ENCODE results near the gene CHML.

Gene CHML

DNA sequence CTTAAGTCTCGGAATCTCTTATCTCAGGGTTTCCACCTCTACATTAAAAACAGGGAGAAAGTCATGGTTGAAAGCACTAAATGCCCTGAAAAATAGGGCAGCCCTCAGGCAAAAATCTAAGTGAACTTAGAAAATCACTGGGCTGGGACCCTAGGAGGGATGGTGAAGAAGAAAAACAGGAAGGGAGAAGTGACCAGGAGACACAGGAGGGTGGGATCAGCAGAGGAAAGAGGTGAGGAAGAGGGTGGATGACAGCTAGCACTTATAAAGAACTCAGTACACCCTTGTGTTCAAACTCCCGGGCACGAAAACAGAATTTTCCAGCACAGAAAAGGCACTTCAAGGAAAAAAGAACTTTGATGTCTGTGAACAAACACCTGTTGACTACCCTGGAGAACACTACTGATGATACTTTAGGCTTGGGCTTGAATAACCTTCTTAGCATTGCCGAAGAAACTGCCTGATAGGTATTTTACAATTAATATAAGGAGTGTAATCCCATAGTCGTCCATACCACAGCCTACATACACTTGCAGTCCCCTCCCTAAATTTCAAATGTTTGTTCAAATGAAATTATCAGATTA lies 2.0 kb downstream of the CHML start:
- TF ChIP-seq GATA2 (IDR thresholded peaks at IDR 0.05; ENCODE audit: low read depth, low read length): no peak
- TF ChIP-seq GATA3 (IDR thresholded peaks at IDR 0.05; ENCODE audit: low read depth, low read length): no peak

DNA sequence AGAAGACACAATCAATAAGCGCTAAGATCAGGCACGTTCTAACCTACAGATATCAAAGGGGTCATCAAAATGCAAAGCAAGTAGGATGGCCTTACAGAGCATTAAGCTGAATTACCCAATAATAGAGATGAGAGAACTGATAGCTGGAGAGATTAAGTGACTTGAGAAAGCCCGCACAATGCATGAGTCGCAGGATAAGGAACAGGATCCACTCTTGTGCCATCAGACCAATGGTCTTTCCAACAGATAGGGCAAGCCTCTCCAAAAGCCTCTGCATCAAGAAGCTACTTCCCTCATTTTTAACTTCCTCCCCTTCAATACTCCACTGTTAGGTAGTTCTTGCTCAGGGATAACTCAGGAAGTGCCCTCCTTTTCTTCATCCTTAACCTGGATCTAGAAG lies 2.6 kb downstream of the CHML start:
- TF ChIP-seq GATA2 (IDR thresholded peaks at IDR 0.05; ENCODE audit: low read depth, low read length) (no peak), GATA3 (IDR thresholded peaks at IDR 0.05; ENCODE audit: low read depth, low read length) (no peak)

DNA sequence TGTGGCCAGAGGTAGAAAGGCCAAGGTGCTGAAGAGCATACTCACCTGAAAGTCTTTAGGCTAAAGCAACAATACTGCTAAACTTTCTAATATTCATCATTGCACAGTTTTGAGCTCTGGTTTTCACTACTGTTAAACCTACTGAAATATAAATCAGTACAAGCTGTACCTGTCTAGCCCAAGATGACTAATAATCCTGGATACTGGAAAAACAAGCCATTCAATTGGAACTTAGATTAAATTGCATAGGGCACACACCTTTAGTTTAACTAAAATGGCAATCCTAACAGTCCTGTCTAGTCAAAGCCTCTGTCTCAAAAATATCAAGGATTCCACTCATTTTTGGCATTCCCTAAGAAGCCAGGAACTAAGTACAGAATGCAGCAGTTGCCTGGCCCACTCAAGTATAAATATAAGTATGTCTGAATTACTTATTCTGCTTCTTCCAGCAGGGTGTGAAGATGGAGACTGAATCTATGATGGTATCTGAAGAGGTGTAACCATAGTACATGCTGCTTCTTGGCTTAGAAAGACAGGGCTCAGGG lies 3.1 kb downstream of the CHML start:
- peak; percentile 30; the same call in 1 of the 2 replicates for TF ChIP-seq GATA3 (IDR thresholded peaks at IDR 0.05; ENCODE audit: low read depth, low read length)
- no peak for TF ChIP-seq GATA2 (IDR thresholded peaks at IDR 0.05; ENCODE audit: low read depth, low read length)

DNA sequence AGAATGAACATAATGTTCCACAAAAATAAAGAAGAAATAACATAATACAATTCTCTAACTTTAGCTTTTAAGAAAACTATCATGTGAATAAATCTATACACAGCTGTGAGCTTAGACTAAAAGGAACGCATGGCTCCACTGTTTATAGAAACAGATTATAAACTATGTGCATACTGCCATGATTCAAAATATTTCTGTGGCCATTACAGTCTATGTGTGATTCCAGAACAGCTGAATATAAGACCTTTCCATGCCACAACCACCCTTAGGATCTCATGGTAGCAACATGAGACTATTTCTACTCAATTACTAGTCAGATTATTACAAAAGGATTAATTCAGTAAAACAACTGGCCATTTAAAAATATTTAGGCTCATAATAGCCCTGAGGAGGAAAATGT lies 3.9 kb downstream of the CHML start:
- no peak for TF ChIP-seq GATA2 (IDR thresholded peaks at IDR 0.05; ENCODE audit: low read depth, low read length)
- no peak for TF ChIP-seq GATA3 (IDR thresholded peaks at IDR 0.05; ENCODE audit: low read depth, low read length)

DNA sequence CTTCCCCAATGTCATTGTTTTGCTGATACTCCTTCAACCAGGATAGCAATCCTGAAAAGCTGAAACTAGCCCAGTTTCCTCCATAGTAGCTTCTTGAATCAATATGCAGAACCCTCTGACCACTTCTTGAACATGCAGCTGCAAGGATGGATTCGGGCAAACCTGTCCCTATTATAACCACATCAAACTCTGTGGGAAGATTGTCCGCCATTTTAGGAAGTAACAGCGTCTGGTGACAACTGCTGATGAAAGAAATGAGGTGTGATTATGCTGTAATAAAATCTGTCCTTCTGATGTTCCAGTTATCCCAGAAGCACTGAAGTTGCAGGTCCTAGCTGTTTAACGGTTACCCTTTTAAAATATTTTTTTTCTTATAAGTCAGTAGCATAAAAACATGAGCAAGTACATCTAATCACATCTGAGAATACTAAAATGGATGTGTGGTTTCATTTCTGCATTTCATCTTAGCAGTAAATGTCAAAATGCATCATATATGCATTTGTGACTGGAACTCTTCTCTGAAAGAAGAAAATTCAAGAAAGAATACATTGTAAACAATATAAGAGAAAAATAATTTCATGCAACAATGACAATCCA lies 4.5 kb downstream of the CHML start:
- TF ChIP-seq GATA3 (IDR thresholded peaks at IDR 0.05; ENCODE audit: low read depth, low read length): no peak

DNA sequence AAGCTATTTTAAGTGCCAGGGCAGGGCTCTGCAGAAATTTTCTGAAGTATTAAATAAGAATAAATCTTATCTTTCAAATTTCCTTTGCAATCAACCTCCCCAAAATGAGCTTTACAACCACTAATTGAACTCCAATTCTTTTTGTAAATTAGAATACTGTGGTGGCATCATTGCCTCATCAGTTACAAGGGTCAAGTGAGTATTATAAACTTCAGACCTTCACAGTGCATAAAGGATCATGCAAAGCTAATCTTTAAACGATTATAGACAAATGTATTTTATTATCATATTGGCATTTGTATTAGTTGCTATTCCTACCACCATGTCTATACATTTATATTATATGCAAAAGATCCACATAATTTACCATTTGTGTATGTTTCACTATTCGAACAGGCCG lies 7.2 kb downstream of the CHML start:
- TF ChIP-seq GATA3 (IDR thresholded peaks at IDR 0.05; ENCODE audit: low read depth, low read length): no peak
- no peak for TF ChIP-seq GATA2 (IDR thresholded peaks at IDR 0.05; ENCODE audit: low read depth, low read length)

DNA sequence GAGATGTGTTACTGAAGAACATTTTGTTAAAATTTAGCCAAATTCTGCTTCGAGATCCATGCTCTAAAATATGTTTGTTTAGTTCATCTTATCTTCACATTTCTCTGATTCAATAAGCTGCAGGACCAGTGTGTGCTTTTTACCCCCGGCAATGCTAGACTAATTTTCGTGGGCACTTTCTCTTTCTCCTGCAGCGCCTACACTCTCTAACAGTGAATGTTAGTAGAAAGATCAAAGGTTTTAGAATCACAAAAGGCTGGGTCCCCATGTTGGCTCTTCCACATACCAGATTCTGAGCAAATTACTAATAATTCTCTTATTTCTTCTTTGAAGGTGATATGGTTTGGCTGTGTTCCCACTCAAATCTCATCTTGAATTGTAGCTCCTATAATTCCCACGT lies 8.5 kb downstream of the CHML start:
- TF ChIP-seq GATA2 (IDR thresholded peaks at IDR 0.05; ENCODE audit: low read depth, low read length) (no peak), GATA3 (IDR thresholded peaks at IDR 0.05; ENCODE audit: low read depth, low read length) (no peak)

DNA sequence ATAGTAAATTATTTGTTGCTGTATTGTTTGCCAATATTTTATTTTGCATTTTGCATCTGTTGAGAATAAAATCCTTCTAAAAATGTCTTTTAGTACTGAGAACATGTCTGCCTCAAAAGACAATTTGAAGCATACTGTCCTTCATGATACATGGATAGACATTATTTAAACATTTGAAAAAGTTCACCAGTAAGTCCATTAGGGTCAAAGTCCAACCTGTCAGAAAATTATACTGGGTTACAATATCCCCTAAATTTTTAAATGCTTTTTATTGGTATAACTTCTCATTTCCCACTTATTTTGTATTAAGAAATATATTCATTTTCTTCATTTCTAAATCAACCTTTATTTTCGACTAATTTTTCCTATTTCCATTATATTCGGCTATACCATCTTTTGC lies 9.3 kb downstream of the CHML start:
- TF ChIP-seq GATA3 (IDR thresholded peaks at IDR 0.05; ENCODE audit: low read depth, low read length) (no peak), GATA2 (IDR thresholded peaks at IDR 0.05; ENCODE audit: low read depth, low read length) (no peak)

DNA sequence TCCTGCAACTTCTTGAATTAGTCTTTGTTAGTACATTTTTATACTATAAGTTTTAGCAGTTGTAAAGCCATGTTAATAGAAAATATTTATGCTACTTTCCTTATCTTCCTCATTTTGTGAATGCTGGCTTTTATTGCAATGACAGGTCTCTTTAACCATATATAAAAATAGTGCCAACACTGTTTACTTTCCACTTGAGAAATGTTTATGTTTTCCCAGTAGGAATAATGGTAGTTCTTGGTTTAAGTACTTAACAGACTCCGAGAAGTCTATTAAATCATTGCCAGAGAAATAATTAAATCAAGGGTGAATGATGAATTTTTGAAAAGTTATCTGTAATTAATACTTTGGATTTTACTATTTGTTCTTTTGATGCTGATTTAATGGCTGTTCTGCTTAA lies 9.7 kb downstream of the CHML start:
- TF ChIP-seq GATA2 (IDR thresholded peaks at IDR 0.05; ENCODE audit: low read depth, low read length) (no peak), GATA3 (IDR thresholded peaks at IDR 0.05; ENCODE audit: low read depth, low read length) (no peak)

DNA sequence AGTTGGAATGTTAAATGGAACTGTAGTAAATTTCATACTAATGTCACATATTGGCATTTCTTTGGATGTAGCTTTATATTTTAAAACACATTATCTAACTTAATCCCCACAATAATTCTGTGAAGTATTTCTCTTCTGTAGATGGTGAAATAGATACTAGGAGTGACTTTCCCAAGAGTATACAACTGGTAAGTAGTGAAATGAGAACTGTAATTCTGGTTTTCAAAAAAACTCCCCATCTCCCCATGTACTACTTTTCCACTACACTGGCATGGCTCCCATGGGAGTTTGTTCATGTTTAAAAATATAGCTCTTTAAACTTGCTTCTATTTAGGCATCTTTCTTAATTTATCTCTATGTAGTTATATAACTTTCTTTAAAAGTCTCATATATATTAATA lies 10.2 kb downstream of the CHML start:
- TF ChIP-seq GATA3 (IDR thresholded peaks at IDR 0.05; ENCODE audit: low read depth, low read length) (no peak), GATA2 (IDR thresholded peaks at IDR 0.05; ENCODE audit: low read depth, low read length) (no peak)

DNA sequence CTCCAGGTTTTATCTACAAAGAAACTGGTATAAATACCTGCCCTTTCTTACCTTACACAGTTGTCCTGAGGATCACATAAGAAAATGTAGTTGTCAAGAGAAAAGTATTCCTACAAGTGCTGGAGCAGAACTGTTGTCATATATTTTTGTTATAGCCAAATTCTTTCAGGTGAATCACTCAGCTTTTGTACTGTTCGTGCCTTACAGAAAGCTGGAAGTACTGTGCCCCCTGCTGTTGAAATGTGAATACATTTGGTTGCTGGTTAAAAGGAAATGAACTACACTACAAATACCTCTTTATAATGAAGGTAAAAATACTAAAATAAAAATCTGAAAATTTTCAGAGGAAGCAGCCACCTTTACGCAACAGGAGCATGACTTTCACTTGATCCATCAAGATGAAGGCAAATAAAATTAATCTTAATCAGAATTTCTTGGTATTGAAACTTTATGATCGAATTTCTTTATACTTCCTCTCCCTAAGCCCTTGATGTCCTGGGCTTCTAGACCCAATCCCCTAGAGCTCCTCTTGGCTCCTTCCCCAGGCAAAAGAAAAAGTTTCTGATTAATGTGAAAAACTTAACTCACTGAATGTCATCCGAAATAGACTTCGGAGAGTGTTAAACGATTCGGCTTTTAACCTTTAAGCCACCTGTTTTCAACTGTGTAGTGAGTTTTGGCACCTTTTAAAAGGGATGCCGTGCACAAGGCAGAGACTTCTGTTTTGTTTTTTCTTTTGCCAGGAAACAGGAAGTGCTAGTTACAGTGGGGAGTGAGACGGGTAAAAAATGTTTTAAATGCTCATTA lies 12.5 kb downstream of the CHML start:
- no peak for TF ChIP-seq GATA3 (IDR thresholded peaks at IDR 0.05; ENCODE audit: low read depth, low read length)
- TF ChIP-seq GATA2 (IDR thresholded peaks at IDR 0.05; ENCODE audit: low read depth, low read length): no peak

DNA sequence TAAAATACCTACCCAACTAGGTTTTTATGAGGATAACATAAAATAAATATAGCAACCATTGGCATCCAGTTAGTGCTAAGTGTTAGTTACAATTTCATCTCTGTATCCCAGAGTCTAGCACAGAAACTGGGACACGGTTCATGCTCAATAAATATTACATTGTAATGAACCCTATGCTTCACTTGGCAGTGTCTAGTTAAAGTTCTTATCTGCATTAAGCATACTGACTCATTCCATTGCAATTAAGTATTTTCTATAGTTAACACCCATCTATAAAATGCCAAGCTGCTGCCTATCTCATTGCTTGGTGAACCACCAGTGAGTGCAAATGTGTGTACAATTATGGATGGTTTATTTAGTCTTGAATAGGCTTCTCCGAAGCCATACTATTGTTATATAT lies 15.2 kb downstream of the CHML start:
- TF ChIP-seq GATA3 (IDR thresholded peaks at IDR 0.05; ENCODE audit: low read depth, low read length) (no peak), GATA2 (IDR thresholded peaks at IDR 0.05; ENCODE audit: low read depth, low read length) (no peak)

DNA sequence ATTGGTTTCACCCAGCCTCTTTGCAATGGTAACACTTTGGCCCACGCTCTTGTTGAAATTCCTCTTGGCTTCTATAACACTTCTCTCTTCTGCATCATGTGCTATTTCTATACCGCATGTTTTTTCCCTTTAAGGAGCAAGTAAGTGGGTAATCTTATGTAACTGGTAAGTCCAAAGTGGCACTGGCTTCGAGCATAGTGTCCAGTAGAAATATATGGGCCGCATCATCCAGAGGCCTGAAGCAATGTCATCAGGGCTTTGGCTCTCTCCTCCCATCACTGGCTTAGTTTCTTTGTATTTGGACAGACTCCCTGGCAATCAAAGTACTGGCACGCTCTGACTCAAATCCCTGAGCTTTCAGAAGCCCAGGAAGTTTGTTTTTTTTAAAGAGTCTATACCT lies 17.5 kb downstream of the CHML start:
- TF ChIP-seq GATA3 (IDR thresholded peaks at IDR 0.05; ENCODE audit: low read depth, low read length): no peak
- no peak for TF ChIP-seq GATA2 (IDR thresholded peaks at IDR 0.05; ENCODE audit: low read depth, low read length)

DNA sequence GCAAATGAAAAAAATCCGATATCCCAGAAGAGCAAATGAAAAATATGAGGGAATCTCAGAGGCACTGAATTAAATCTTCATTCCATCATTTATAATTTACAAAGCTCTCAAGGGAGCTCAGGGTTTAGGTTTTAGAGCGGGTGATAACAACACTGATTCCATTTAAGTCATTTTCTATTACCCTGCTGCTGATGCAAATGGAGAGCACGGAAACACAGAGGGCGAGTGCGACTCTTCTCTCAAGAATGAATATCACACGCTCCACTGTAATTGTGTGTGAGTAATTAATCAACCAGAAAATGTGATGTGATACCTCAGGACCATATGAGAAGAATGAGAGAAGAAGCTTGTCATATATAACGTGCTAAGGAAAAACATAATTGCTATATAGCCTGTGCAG lies 22.7 kb downstream of the CHML start:
- TF ChIP-seq GATA3 (IDR thresholded peaks at IDR 0.05; ENCODE audit: low read depth, low read length) (no peak), GATA2 (IDR thresholded peaks at IDR 0.05; ENCODE audit: low read depth, low read length) (no peak)
